Muscle layer of duodenum (tissue), 2 donors: ENCODE data around the gene PRLH.
A peak's percentile ranks its signal among the peaks of the same experiment; 100 is the strongest.

Experiments used
- H3K27ac ChIP-seq: one replicate; pipeline ENCODE4 v1.7.0; 2013; ENCODE audit warnings: mild to moderate bottlenecking, low read length
- H3K27me3 ChIP-seq: one replicate; pipeline ENCODE4 v1.7.0; 2013; ENCODE audit warnings: low read depth, mild to moderate bottlenecking, control low read depth, low read length
- H3K36me3 ChIP-seq, 2 donors: one replicate each; pipeline ENCODE4 v1.7.0; 2013; ENCODE audit warnings: low read length in 2 of 2, control low read depth in 1 of 2, mild to moderate bottlenecking in 1 of 2; ENCODE audit not compliant: insufficient read depth in 2 of 2, control insufficient read depth in 1 of 2
- H3K4me1 ChIP-seq, 2 donors: one replicate each; pipeline ENCODE4 v1.7.0; 2013; ENCODE audit warnings: low read length in 2 of 2, mild to moderate bottlenecking in 2 of 2, control low read depth in 1 of 2, moderate library complexity in 1 of 2; ENCODE audit not compliant: insufficient read depth in 2 of 2, control insufficient read depth in 1 of 2
- H3K4me3 ChIP-seq, 2 donors: one replicate each; pipeline ENCODE4 v1.7.0; 2013; ENCODE audit warnings: low read length in 2 of 2, low read depth in 1 of 2, mild to moderate bottlenecking in 1 of 2
- H3K9me3 ChIP-seq, 2 donors: one replicate each; pipeline ENCODE4 v1.7.0; 2013; ENCODE audit warnings: low read length in 2 of 2, control low read depth in 1 of 2, mild to moderate bottlenecking in 1 of 2; ENCODE audit not compliant: control insufficient read depth in 1 of 2
- donor health status: healthy.

The PRLH gene

DNA sequence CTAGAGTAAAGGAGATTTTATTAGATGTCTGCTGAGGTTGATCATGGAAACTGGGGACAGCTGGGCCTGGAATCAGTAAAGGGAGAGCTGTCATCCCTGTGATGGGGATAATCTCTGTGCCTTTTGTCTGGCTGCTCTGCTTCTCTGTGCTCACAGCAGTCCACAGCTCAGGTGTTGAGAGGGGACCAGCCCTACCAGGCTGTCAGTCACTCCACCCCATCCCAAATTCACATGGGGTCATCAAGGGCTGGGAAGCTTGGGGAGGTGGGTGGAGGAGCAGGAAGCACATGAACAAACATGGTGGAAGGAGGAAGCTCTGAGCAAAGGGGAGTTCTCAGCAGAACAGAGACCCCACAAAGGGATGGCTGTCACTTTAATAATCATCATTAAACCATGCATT lies 47.3 kb downstream of the PRLH start:
- no peak overlapping the region for H3K4me3 ChIP-seq
- peaks cover 0 to 32% of the 10 kb centered on the region in 2 donors for H3K4me1 ChIP-seq
- H3K36me3 ChIP-seq: no peaks in the 10 kb centered on the region
- no peaks in the 10 kb centered on the region for H3K27me3 ChIP-seq
- H3K9me3 ChIP-seq: no peaks in the 10 kb centered on the region
- H3K27ac ChIP-seq: no peak overlapping the region

DNA sequence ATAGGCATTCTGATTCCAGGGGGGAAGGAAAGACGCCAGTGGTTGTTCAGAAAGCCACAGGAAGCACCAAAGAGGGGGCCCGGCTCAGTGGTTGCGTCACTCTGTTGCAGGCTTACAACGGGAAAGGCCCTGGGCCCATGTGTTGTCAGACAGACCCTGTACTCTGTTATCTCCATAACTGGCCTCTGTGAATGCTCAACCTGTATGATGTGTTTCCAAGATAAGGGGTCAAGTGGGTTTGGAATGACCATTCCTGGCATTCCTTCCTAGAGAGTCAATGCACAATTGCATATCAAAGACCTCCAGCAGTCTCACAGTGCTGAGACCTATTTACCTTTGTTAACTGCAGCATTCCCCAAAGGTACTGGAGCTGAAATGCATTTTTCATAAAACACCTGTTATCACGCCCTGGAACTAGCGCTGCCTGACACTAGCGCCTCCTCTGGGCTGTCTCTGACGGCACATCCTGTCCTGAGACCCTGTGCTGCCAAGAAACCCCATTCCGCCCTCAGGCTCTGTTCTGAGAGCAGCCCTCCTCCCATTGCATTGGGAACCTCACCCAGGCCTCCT lies 47.9 kb downstream of the PRLH start:
- peaks cover 0 to 32% of the 10 kb centered on the region in 2 donors for H3K4me1 ChIP-seq
- no peaks in the 10 kb centered on the region for H3K27me3 ChIP-seq
- no peaks in the 10 kb centered on the region for H3K36me3 ChIP-seq
- no peaks in the 10 kb centered on the region for H3K9me3 ChIP-seq
- H3K27ac ChIP-seq: no peak overlapping the region
- H3K4me3 ChIP-seq: no peak overlapping the region

DNA sequence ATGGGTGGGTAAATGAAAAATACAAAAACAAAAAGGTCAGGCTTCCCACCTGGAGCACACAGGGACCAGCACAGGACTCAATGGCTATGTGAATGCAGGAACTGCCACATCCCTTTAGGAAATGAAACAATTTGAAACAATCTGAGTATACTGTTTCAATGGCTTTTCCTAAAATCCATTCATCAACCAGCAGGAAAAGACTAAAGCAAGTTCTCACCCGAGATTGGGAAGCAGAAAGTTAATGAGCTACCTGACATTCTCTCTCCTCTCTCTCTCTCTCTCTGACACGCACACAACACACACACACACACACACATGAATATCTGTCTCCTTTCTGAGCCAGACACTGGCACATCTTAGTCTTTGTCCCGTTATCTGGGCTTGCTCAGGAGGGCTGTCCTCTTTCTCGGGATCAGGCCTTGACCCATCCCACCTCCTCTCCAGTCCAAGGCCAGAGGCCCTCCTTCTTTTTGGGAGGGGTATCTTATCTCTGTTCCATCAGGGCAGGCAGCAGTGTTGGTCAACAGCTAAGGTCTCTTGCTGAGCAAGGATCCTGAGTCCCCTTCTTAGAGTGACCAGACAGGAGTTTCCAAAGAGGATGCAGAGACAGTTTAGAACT lies 49.4 kb downstream of the PRLH start:
- no peaks in the 10 kb centered on the region for H3K9me3 ChIP-seq
- peak overlapping the region; percentile 34 for H3K27ac ChIP-seq
- no peaks in the 10 kb centered on the region for H3K27me3 ChIP-seq
- no peaks in the 10 kb centered on the region for H3K36me3 ChIP-seq
- H3K4me3 ChIP-seq: no peak overlapping the region
- H3K4me1 ChIP-seq: peaks cover 0 to 32% of the 10 kb centered on the region in 2 donors

DNA sequence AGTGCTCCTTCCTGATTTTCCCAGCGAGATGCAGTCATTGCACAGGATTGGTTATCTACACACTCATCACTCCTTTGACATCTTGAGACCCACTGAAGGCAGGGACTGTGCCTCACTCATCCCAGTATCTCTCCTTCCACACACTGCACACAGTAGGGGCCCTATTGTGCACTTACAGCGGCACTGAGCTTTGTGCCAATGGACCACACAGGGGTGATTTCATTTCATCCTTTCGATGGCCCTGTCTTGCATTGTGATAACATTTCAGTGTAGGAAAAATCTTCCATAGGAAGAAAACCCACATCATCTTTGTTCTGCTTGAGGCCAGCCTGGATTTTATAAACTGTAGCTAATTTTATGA lies 50.0 kb downstream of the PRLH start:
- Histone ChIP-seq H3K27me3 (no peaks in the 10 kb centered on the region), H3K4me1 (peaks cover 0 to 32% of the 10 kb centered on the region in 2 donors), H3K27ac (peak overlapping the region; percentile 34)

More for the DNA sequence above, 50.0 kb downstream of the PRLH start:
- Histone ChIP-seq H3K36me3 (no peaks in the 10 kb centered on the region), H3K9me3 (no peaks in the 10 kb centered on the region), H3K4me3 (peak overlapping the region in 1 of 2 donors; percentile 23)
